ENCODE data around the gene PAGR1.
"Not testable (repeated sequence)": the region's sequence is repeated elsewhere in the genome, so short reads cannot be mapped to it uniquely, and the experiment has no call there.

Gene PAGR1

DNA sequence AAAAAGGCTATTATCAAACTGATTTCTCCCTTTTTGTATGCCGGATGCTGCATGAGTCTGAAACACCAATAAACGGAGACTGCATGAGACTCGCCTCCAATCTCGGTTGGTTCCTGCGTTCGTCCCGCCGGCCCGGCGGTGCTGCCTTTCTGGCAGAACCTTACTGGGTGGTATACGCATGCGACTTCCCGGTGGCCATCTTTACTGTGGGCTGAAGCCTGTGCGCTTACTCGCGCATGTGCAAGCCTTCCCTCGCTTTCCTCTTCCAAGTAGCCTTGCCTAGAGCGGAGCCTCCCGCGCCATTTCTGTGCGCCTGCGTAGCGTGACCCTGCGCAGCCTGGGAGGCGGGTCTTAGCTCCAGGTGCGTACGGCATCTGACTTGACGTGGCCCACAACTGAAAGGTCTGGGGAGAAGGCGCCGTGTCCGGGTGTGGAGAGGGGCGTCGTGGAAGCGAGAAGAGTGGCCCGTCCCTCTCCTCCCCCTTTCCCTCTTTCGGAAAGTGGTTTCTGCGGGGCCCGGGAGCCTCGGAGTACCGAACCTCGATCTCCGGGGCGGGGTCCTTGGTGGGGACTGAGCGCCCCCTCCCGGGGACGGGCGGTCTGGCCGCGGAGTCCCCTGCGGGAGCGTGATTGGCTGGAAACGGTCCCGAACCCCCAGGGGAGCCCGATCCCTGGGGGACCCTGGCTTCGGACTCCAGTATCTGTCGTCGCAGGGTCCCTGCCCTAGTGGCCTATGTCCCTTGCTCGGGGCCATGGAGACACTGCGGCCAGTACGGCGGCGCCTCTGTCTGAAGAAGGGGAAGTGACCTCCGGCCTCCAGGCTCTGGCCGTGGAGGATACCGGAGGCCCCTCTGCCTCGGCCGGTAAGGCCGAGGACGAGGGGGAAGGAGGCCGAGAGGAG, at the start of gene PAGR1:
PAGR1 (plus strand) TSS at position 360 of the 901 bp plus-strand sequence; CDS start at position 734, 374 bp downstream.
- peak; percentile 97 for DNase-seq (ENCODE audit: low read depth)

GRCh38 chr16:29766571-29766970, 49.4 kb upstream of the PAGR1 start:
- no peak for DNase-seq (ENCODE audit: low read depth)

DNA sequence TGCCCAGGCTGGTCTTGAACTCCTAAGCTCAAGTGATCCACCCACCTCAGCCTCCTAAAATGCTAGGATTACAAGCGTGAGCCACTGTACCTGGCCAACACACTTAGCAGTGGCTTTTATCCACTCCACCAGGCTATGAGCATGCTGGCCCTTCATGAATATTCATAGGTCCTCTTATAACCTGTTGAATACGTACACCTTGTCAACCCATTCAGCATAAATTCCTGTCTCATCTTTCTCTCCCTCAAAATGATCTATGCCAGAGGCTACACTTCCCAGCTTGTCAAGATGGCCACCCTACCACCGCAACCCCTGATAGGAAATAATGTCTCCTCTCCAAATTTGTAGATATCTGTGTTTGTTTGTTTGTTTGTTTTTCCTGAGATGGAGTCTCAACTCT, 48.9 kb upstream of the PAGR1 start:
- DNase-seq (ENCODE audit: low read depth) = no peak

DNA sequence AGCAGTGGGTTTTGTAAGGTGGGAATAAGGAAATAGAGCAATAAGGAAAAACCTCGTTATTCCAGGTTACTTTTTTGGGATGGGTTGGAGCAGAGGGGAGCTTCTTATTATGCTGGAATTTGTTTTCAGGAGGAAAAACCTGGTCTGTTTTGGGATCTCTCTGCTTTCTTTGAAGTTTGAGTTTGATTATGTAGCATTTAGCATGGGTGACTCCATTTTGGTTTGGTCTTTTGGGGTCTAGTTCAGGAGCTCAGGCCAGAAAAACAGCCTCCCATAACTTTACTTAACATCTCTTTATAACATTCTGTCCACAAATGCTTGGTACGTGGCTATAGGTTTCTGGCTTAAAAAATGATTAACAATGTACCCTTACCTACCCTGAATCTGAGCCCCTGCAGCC, 46.4 kb upstream of the PAGR1 start:
- DNase-seq (ENCODE audit: low read depth) = no peak

DNA sequence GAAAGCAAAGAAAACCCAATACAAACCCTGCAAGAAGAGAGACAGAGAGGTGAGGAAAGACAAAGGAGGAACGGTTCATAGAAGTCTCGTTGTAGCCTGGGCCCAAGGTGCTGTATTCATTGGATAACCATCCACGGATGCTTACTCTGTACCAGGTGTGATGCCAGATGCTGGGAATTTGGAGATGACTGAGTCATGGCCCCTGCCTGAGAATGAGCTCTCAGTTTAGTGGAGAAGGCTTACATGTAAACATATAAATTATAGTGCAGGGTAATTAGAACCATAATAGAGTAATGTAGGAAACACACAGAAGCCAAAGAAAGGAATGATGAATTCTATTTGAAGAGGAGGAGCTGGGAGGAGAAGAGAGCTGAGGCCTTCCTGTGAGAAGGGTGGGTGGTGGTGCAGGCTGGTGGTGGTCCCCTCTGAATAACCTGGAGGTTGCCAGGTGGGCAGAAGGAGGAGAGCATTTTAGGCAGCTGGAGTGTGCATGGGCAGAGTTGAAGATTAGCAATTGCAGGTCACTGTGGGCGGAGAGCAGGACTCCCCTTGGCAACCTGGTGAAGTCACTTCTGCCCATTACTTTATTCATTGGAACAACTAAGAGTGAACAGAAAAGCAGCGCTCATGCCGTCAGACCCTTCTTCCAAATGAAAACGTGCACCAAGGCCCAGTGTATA, 45.6 kb upstream of the PAGR1 start:
- no peak for DNase-seq (ENCODE audit: low read depth)

DNA sequence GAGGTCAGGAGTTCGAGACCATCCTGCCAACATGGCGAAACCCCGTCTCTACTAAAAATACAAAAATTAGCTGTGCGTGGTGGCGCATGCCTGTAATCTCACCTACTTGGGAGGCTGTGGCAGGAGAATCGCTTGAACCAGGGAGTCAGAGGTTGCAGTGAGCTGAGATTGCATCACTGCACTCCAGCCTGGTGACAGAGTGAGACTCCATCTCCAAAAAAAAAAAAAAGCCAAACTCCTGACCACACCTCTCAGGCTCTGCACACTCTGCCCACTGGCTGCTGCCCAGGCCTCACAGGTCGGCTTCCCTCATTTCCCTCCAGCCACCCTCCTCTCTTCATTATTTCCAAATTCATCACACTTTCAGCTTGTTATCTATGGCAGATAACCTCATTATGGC, 43.6 kb upstream of the PAGR1 start:
- DNase-seq (ENCODE audit: low read depth) = not testable (repeated sequence)

DNA sequence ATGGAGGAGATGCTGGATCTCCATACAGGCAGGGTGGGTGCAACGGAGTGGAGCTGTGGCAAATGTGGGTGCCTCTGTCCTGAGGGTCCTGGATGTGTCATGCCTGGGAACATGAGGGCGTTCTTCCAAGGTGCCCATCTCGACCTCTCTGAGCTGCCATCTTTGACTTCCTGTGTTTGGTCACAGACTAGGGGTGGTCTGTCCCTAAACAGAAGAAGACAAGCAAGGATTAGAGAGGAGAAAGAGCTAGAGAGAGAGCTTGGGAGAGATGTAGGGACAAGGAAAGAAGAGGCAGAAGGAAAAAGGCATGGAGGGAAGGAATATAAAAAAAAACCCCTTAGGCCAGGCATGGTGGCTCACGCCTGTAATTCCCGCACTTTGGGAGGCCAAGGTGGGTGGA, 41.2 kb upstream of the PAGR1 start:
- no peak for DNase-seq (ENCODE audit: low read depth)

GRCh38 chr16:29775742-29776408, 40.1 kb upstream of the PAGR1 start:
- no peak for DNase-seq (ENCODE audit: low read depth)

DNA sequence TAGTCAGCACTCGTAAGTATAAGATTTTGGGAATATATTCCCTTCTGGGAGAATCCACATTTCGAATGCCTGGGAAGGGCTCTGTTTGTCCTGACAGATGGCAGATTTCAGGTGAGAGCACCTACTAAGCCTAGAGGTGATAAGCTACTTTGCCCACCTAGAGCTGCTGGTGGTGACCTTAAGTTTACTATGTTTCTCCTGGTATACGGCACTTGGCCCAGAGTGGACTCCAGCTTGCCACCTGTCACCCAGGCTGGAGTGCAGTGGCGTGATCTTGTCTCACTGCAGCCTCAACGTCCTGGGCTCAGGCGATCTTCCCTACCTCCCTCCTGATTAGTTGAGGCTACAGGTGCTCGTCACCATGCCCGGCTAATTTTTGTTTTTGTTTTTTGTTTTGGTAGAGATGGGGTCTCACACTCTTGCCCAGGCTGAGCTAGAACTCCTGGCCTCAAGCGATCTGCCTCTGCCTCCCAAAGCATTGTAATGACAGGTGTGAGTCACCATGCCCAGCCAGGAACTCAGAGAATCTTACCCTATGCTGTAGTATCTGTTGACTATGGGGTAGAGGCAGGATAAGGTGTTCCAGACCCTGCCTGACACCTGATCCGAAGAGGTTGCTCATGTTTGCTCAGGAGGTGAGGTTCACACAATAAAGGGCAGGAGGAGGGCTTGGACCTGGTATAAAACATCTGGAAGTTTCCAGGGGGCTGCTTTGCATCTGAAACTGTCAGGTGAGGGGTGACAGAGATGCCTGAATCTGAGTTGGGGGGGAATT, 38.2 kb upstream of the PAGR1 start, which contains the start of gene ZG16:
ZG16 (plus strand) TSS at position 681 of the 775 bp plus-strand sequence. CDS start 1,011 bp downstream, outside the sequence.
- DNase-seq (ENCODE audit: low read depth) = no peak

DNA sequence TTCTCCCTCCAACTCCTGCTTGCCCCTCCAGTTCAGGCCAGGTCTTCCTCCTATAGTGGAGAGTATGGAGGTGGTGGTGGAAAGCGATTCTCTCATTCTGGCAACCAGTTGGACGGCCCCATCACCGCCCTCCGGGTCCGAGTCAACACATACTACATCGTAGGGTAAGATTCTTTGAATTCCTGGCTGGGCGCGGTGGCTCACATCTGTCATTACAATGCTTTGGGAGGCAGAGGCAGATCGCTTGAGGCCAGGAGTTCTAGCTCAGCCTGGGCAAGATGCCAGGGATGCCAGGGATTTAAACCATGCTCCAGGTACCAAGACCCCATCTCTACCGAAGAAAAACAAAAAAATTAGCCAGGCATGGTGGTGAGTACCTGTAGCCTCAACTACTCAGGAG, 36.5 kb upstream of the PAGR1 start:
- no peak for DNase-seq (ENCODE audit: low read depth)

GRCh38 chr16:29783094-29783953, 32.6 kb upstream of the PAGR1 start:
- DNase-seq (ENCODE audit: low read depth) = not testable (repeated sequence)

DNA sequence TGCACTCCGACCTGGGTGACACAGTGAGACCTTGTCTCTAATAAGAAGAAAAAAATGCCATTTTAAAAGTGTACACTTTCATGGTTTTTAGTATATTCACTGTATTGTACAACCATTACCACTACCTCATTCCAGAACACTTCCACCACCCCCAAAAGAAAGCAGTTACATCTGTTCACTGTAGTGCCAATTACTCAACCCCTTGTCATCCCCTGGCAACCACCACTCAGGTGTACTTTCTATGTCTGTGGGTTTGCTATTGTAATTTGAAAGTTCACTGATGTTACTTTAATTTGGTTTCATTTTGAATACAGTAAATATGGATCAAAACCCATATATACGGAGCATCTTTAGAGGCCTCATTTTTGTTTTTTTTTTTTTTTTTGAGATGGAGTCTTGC, 31.8 kb upstream of the PAGR1 start:
- no peak for DNase-seq (ENCODE audit: low read depth)

DNA sequence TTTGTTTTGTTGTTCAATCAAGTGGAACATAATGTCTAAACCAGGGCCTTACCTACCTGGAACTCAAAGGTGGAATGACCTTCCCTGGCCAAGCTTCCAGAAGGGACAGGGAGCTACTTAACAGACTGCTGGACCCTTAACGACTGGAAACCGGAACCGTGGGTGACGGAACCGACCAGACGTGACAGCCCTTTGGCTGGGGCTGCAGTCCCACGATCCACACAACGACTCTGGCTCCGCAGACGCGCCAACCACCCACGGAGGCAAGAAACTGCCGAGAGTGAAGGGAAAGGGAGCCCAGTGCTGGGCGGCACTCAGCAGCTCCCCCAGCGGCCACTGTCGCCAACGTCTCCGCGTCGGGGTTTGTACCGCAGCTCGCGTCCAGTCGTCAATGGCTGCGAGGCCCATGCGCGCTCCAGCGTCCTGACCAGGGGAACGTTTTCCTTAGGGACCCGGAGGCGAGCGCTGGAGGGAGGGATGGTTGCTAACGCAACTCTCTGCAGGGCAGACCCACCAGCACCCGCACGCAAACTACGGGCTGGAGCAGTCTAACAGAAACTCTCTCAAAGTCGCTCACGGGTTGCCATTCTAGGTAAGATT, 31.0 kb upstream of the PAGR1 start:
- peak; percentile 65 for DNase-seq (ENCODE audit: low read depth)

DNA sequence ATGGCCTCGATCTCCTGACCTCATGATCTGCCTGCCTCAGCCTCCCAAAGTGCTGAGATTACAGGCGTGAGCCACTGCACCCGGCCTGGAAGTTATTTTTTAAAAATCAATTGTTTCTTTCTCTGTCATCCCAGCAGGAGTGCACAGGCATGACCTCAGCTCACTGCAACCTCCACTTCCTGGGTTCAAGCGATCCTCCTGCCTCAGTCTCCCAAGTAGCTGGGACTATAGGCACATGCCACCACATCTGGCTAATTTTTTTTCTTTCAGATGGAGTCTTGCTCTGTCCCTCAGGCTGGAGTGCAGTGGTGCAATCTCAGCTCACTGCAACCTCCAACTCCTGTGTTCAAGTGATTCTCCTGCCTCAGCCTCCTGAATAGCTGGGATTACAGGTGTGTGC, 28.8 kb upstream of the PAGR1 start:
- not testable (repeated sequence) for DNase-seq (ENCODE audit: low read depth)

DNA sequence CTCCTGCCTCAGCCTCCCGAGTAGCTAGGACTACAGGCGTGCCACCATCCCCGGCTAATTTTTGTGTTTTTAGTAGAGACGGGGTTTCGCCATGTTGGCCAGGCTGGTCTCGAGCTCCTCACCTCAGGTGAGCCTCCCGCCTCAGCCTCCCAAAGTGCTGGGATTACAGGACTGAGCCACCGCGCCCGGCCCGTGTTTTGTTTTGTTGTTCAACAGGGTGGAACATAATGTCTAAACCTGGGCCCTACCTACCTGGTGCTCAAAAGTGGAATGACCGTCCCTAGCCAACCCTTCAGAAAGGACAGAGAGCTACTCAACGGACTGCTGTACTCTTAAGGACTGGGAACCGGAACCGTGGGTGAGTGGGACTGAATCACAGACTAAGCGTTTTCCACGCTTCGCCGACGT, 26.2 kb upstream of the PAGR1 start:
- DNase-seq (ENCODE audit: low read depth) = no peak

GRCh38 chr16:29790183-29790948, 25.6 kb upstream of the PAGR1 start, which contains the start of gene KIF22:
KIF22 (plus strand) TSS chr16:29790751; CDS start chr16:29790760, 9 bp downstream.
- peak; percentile 100 for DNase-seq (ENCODE audit: low read depth)

DNA sequence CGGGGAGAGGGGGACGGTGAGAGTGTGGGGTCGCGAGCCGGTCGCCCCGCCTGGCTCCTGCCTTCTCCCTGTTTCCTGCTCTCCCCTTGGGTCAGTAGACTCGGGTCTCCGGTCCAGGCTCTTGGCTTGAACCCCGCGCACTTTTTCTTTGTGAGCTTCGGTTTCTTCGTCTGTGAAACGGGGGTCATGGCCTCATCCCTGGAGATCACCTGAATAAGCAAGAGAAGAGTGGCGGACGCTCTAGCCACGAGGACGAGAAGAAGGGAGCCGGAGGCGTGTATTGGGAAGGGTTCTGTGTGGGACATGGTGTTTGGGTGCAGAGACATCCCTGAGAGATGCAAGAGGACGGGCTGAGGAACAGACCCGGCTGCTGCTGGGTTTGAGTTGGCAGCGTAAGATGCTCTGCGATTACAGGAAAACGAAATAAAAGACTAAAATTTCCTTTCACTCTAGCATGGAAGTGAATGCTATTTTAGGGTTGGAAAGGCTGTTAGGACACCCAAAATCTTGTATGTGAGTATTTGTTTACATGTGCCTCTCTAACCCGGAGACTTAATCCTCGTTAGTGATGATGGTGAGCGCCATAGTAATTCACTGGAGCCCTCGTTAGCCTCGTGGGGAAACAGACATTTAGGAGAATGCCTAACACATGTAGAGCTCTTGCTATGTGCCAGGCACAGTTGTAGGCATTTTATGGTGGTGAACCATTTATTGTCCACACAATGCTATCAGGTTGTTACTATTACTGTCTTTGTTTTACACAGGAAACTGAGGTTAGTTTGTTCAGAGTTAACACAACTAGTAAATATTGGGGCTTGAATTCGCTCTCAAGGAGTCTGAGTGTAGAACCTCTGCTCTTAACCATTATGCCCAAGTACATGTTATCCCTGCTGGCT, 24.8 kb upstream of the PAGR1 start:
- DNase-seq (ENCODE audit: low read depth) = no peak

All from activated T-helper 9 cell treated with anti-CD3 and anti-CD28 coated beads, Interleukin-2, amount 50 U/mL, for 16 hours (primary cell).